ENCODE results near the gene WNK2. TPM values are rescaled to one million over a fixed set of nuclear protein-coding genes. Genes with fewer than 3 reads are reported as not detected.

WNK2 gene
- total RNA-seq, 2 experiments from 2014 or later, result 0.31 to 0.55 TPM

GRCh38 chr9:93369686-93370085, 185.7 kb downstream of the WNK2 start:
- CTCF ChIA-PET, result no interaction called here
- POLR2A ChIA-PET, result interaction anchor here (0.5 kb wide), 1 partner anchor 86 kb away, joined by 3 read pairs; no protein-coding TSS in a partner anchor

Other genes starting within 250 kb of the WNK2 start
- 10 to 100 TPM; 36.4 to 37.8 TPM for gene FGD3, start 236.6 kb upstream of the WNK2 start, total RNA-seq
- 10 to 100 TPM; 15.4 to 15.7 TPM for gene SUSD3, start 125.4 kb upstream of the WNK2 start, total RNA-seq
- 10 to 100 TPM; 41.8 to 42.6 TPM for gene CARD19, start 87.9 kb upstream of the WNK2 start, total RNA-seq
- gene NINJ1, start 49.9 kb upstream of the WNK2 start, total RNA-seq, result 10 to 100 TPM; 66.3 to 67.0 TPM

Measured in activated CD8-positive, alpha-beta memory T cell treated with anti-CD3 and anti-CD28 coated beads for 36 hours (primary cell).